ENCODE results near the gene MAS1. TPM values are rescaled to one million over a fixed set of nuclear protein-coding genes. Genes with fewer than 3 reads are reported as not detected.

The MAS1 gene
- total and polyA plus RNA-seq, 2 donors (not counting 3 experiments of a cell fraction or from before 2014, with no cell fraction given), result not detected

- Histone ChIP-seq H3K27me3 (ENCODE audit: control insufficient read depth in 2 of 2, insufficient read depth in 2 of 2, low read length in 2 of 2) (peaks cover 0 to 3% of the 10 kb centered on the region in 2 experiments), H3K79me2 (ENCODE audit: control insufficient read depth, insufficient read depth, low read length) (no peaks in the 10 kb centered on the region), H3K9me3 (replicated peaks; ENCODE audit: control insufficient read depth, insufficient read depth, low read length) (no peaks in the 10 kb centered on the region), H3K4me1 (ENCODE audit: control insufficient read depth, extremely low read depth, insufficient read depth, low read length) (no peaks in the 10 kb centered on the region), H3K4me3 (replicated peaks in 1 of 3; ENCODE audit: insufficient read depth in 1 of 3, low read depth in 1 of 3, low read length in 3 of 3) (no peak overlapping the region), H3K36me3 (ENCODE audit: control insufficient read depth in 2 of 2, extremely low read depth in 1 of 2, insufficient read depth in 2 of 2, low read length in 2 of 2) (no peaks in the 10 kb centered on the region), H3K9me1 (replicated peaks; ENCODE audit: control insufficient read depth, extremely low read depth, insufficient read depth, low read length) (no peaks in the 10 kb centered on the region), H3K9ac (replicated peaks; ENCODE audit: extremely low read depth, insufficient read depth, low read length) (no peak overlapping the region), H3K4me2 (ENCODE audit: insufficient read depth, low read length) (no peak overlapping the region), H3K27ac (ENCODE audit: insufficient read depth, low read depth, low read length) (no peak overlapping the region), H4K20me1 (replicated peaks; ENCODE audit: control insufficient read depth, extremely low read depth, insufficient read depth, low read length) (no peaks in the 10 kb centered on the region), H2AFZ (ENCODE audit: low read depth, low read length) (no peak overlapping the region)
- FAIRE-seq (no peak), DNase-seq (ENCODE audit: low read depth, low spot score) (no peak)
- dilution Hi-C loops (cut with MboI; ENCODE audit: extremely low pct_ligation_motif_present, low sequenced_read_pairs) (no loop called here), intact Hi-C loops (cut with micrococcal nuclease) (no loop called here)
- no TSS peak for BruUV-seq (replicated peaks)
- ChIA-PET CTCF (no interaction called here), POLR2A (no interaction called here)
- TF ChIP-seq POLR2AphosphoS5 (IDR thresholded peaks at IDR 0.05; ENCODE audit: insufficient read depth, low read depth, low read length), result no peak
- TF ChIP-seq FOS (IDR thresholded peaks at IDR 0.05; ENCODE audit: borderline replicate concordance, insufficient read depth, low read length), result no peak
- no peak for TF ChIP-seq MAX (IDR thresholded peaks at IDR 0.05; ENCODE audit: insufficient read depth, insufficient read length)
- TF ChIP-seq EZH2 (IDR thresholded peaks at IDR 0.05; ENCODE audit: borderline replicate concordance, low read depth, low read length, severe bottlenecking), result no peak
- TF ChIP-seq MYC (IDR thresholded peaks at IDR 0.05; ENCODE audit: low read depth, low read length), result no peak
- TF ChIP-seq CTCF (IDR thresholded peaks at IDR 0.05; ENCODE audit: extremely low read depth in 1 of 2, insufficient read depth in 1 of 2, low read depth in 1 of 2, low read length in 2 of 2), result no peak
Measured at GRCh38 chr6:159934181-159934580, 43.4 kb downstream of the MAS1 start.
